HG02981 (cell line): ENCODE results near the gene ALDH1A3.

Experiments
- ATAC-seq: cut with Tn5 transposase; IDR thresholded peaks from one replicate; pipeline ENCODE4 v1.9.1; 2021; ENCODE audit warnings: mild to moderate bottlenecking, moderate library complexity; ENCODE audit not compliant: unreplicated experiment

The ALDH1A3 gene

GRCh38 chr15:100880897-100881242 lies 1.2 kb downstream of the ALDH1A3 start:
- ATAC-seq: no peak

GRCh38 chr15:100881573-100882336 lies 2.1 kb downstream of the ALDH1A3 start:
- ATAC-seq: no peak

GRCh38 chr15:100885116-100885515 lies 5.5 kb downstream of the ALDH1A3 start:
- no peak for ATAC-seq

GRCh38 chr15:100885811-100886210 lies 6.2 kb downstream of the ALDH1A3 start:
- ATAC-seq: no peak

GRCh38 chr15:100887211-100887913 lies 7.7 kb downstream of the ALDH1A3 start:
- ATAC-seq: no peak

- no peak for ATAC-seq
Observed at GRCh38 chr15:100889385-100890050, 9.9 kb downstream of the ALDH1A3 start.

GRCh38 chr15:100890051-100890720 lies 10.6 kb downstream of the ALDH1A3 start:
- ATAC-seq: no peak

- no peak for ATAC-seq
Observed at GRCh38 chr15:100890850-100891249, 11.2 kb downstream of the ALDH1A3 start.

- no peak for ATAC-seq
Observed at GRCh38 chr15:100891307-100892012, 11.8 kb downstream of the ALDH1A3 start.

GRCh38 chr15:100892013-100892355 lies 12.4 kb downstream of the ALDH1A3 start:
- no peak for ATAC-seq

GRCh38 chr15:100893261-100893963 lies 13.8 kb downstream of the ALDH1A3 start:
- no peak for ATAC-seq

- ATAC-seq: no peak
Observed at GRCh38 chr15:100893964-100894295, 14.3 kb downstream of the ALDH1A3 start.

GRCh38 chr15:100895721-100896120 lies 16.1 kb downstream of the ALDH1A3 start:
- ATAC-seq: no peak

- no peak for ATAC-seq
Observed at GRCh38 chr15:100897221-100898151, 17.9 kb downstream of the ALDH1A3 start.

GRCh38 chr15:100898152-100898490 lies 18.5 kb downstream of the ALDH1A3 start:
- ATAC-seq: no peak

- no peak for ATAC-seq
Observed at GRCh38 chr15:100898661-100899462, 19.2 kb downstream of the ALDH1A3 start.

GRCh38 chr15:100899601-100900000 lies 20.0 kb downstream of the ALDH1A3 start:
- ATAC-seq: no peak

GRCh38 chr15:100900136-100900794 lies 20.6 kb downstream of the ALDH1A3 start:
- no peak for ATAC-seq
